Fibroblast of mammary gland (primary cell): ENCODE data around the gene ANAPC2.

Source experiments
- DNase-seq: peaks from one replicate; pipeline ENCODE4 v3.0.0-alpha.2; 2010; ENCODE audit warnings: low read depth
- H3K4me3 ChIP-seq: 2 replicates; pipeline ENCODE4 v1.5.1; 2011; ENCODE audit warnings: low read depth, mild to moderate bottlenecking, low read length, moderate library complexity; ENCODE audit not compliant: control insufficient read depth
- TF ChIP-seq, protein P1 (sequence below): conservative IDR thresholded peaks from 2 replicates; pipeline ENCODE4 v1.5.1; 2011; ENCODE audit warnings: low read depth, low read length, inconsistent platforms; ENCODE audit not compliant: control insufficient read depth, insufficient read depth

The ANAPC2 gene

DNA sequence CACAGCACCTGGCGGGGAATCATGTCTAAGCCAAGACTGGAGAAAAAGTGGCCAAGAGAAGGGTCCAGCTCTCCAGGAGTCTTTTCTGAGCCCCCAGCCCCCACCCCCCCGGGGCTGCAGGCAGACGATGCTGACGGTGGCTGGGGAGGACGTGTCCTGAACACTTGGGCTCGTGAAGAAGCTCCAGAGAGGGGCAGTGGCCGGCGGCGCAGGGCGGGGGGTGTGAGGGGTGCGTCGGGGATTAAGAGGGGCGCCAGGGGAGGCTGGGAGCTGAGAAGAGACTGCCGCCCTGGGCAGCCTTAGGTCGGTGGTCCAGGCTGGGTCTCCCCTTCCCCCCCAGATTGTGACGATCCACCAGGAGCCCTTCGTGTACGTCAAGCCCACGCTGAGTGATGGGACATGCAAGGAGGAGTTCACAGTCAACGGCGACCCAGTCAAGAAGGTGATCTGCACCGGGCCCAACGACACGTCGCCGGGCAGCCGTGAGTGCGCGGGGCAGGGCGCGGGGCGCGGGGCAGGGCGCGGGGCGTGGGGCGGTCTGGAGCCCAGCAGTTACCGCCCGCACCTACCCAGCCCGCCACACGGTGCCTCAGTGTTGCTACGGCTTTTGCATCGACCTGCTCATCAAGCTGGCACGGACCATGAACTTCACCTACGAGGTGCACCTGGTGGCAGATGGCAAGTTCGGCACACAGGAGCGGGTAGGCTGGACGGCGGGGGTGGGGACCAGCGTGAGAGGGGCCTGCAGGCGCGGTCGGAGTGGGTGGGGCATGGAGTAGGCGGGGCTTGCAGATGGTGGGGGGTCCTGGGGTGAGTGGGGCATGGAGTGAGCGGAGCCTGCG is 27.4 kb downstream of the ANAPC2 start:
- DNase-seq, result no peak
- no peak overlapping the region for H3K4me3 ChIP-seq
- TF ChIP-seq, protein P1, sequence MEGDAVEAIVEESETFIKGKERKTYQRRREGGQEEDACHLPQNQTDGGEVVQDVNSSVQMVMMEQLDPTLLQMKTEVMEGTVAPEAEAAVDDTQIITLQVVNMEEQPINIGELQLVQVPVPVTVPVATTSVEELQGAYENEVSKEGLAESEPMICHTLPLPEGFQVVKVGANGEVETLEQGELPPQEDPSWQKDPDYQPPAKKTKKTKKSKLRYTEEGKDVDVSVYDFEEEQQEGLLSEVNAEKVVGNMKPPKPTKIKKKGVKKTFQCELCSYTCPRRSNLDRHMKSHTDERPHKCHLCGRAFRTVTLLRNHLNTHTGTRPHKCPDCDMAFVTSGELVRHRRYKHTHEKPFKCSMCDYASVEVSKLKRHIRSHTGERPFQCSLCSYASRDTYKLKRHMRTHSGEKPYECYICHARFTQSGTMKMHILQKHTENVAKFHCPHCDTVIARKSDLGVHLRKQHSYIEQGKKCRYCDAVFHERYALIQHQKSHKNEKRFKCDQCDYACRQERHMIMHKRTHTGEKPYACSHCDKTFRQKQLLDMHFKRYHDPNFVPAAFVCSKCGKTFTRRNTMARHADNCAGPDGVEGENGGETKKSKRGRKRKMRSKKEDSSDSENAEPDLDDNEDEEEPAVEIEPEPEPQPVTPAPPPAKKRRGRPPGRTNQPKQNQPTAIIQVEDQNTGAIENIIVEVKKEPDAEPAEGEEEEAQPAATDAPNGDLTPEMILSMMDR, result no peak

DNA sequence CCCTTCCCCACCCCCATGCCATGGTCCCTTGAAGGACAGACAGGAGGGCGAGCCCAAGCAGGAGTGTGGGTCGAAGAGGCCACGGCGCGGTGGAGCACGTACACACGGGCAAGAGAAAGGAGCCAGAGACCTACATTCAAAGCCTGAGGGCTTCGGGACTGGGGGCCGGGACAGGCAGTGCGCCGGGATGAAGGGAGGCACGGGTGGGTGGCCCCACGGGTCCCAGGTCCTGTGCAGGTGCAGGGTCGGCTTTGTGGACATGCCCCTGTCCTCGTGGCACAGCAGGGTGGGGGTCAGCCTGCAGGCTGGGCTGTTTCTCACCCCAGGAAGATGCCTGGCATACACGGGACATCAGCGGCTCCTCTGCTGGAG is 28.3 kb downstream of the ANAPC2 start:
- TF ChIP-seq, protein P1, result no peak
- no peak overlapping the region for H3K4me3 ChIP-seq
- no peak for DNase-seq

DNA sequence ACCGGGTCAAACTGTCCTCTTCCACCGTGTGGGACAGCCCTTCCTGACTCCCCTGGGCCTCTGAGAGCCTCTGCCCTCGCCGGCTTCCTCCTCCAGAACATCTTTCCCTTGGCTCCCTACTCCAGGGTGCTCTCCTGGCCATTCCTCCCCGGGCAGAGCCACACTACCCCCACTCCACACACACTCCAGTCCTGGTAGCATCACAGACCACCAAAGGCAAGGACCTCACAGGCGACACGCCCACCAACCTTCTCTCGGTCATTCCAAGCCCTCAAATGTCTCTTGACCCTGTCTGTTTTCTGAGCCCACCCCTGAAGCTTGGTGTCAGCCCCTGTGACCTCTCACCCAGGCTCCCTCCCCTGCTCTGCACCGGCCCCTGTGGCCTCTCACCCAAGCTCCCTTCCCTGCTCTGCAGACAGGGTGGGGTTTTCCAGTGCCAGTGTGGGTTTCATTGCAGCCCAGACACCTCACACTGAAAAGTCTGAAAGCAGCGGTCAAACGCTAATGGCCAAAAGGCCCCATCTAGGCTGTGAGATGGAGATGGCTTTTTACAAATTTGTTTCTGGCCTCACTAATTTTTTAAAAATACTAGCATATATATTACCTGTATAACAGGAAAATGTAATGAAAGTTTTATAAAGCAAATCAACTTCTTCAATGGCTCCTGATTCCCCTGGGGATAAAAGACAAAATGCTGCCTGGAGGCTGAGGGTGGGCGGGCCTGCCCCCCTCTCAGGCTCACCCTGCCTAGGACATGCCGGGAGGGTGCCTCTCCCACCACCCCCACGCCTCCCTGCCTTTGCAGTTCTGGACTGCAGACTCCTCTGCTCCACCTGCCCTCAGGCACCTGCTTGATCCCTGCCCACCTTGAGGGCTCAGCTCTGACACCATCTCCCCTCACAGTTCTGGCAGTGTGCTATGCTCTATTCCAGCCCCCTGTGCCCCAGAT is 29.0 kb downstream of the ANAPC2 start:
- DNase-seq, result no peak
- no peak overlapping the region for H3K4me3 ChIP-seq
- TF ChIP-seq, protein P1, result no peak

DNA sequence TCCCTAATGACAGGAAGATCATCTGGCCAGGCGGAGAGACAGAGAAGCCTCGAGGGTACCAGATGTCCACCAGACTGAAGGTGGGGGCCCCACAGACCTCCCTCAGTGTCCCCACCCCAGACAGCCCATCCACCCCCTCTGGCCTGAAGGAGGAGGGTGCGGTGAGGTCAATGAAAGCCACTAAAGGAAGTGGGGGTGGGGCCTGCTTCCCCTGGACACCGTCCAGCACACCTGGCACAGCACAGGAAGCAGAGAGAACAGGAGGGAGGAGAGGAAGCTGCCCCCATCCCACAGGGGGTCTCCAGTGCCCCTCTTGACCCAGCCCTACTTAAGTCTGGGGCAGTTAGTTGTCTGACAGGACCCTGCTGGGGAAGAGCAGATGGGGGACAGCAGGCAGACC is 29.7 kb downstream of the ANAPC2 start:
- no peak overlapping the region for H3K4me3 ChIP-seq
- DNase-seq, result no peak
- TF ChIP-seq, protein P1, result no peak

DNA sequence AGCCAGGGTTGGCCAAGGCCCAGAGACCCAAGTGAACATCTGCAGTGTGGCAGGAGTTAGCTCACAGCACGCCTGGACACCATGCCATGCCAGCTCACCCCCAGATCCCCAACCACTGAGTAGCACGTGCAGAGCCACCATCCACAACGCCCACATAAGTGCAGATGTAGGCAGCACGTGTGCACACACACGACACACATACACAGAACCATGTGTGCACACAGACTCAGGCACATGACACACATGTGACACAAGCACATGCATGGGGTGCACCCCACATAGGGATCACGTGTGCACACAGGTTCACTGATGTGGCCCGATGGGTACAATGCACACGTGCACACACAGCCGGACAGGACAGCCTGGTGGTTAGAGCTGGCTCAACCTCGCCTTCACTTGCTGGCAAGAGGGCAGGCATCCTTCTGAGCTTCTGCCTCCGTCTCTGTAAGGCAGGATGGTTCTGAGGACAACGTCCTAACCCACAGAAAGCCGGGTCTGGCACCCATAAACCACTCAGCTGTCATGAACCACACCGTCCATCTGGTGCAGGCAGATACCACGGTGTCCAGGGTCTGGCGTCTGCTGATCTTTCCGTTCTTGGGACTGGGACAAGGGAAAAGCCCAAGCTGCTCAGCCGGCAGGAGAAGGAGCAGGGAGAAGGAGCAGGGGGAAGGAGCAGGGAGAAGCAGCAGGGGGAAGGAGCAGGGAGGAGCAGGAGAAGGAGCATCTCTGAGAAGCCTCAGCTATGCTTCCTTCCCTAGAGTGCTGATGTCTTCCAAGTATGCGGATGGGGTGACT is 30.5 kb downstream of the ANAPC2 start:
- H3K4me3 ChIP-seq, result no peak overlapping the region
- TF ChIP-seq, protein P1, result no peak
- peak; percentile 24 for DNase-seq
